NCI-H345 treated with DMSO at 0.1 percent for 48 hours (cell line): ENCODE data around the gene MYCBPAP.
A peak's percentile ranks its signal among the peaks of the same experiment; 100 is the strongest.
"Not testable (repeated sequence)": the region's sequence is repeated elsewhere in the genome, so short reads cannot be mapped to it uniquely, and the experiment has no call there.

Experiments used
- DNase-seq: peaks from one replicate; lab custom pipeline; 2025; ENCODE audit not compliant: unreplicated experiment; lab: John Stamatoyannopoulos, UW

The MYCBPAP gene

DNA sequence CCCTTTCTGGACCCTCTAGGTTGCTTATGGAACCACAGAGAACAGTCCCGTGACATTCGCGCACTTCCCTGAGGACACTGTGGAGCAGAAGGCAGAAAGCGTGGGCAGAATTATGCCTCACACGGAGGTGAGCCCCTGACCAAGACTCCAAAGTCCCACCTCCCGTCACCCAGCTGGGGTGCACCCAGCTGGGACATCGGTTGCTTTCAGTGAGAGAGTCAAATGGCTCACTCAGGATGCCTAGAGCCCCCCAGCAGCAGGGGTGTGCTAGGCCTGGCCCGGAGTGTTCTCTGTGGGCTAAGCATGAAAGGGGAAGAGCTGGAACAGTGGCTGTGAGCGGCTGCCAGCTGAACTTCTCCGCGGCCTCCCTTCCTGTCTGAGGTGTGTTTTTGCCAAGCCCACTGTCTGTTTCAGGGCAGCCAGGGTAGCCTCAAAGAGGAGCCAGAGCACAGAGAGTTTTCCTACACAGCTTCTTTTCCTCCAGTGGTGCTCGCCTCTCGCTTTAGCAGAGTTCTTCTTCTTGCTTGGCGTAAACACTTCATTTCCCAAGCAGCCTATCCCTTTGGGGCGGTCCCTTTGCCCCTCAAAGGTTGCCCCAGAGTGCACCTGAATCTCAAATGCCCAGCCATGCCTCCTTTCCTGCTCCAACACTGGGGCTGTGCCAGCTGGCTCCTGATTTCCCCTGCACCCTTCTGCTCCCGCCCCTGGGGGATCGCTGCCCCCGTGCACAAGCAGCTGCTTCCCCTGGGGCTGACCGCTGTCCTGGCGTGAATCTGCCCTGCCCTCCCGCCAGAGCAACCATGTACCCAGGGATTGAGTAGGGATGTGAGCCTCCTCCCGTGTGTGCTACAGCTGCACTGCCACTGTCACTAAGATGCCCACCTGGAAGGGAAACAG is 37.0 kb upstream of the MYCBPAP start:
- no peak for DNase-seq

DNA sequence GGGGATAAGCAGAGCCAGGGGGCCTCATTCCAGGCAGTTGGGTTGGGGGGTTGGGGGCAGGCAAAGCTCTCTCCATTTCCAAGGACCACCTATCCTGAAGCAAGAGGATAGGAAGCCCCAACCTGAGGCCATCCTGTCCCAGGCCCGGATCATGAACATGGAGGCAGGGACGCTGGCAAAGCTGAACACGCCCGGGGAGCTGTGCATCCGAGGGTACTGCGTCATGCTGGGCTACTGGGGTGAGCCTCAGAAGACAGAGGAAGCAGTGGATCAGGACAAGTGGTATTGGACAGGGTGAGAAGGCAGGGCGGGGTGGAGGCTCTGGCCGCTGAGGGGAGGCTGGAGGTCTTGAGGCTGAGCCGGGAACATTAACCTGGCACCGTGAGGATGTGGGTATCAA is 36.0 kb upstream of the MYCBPAP start:
- no peak for DNase-seq

DNA sequence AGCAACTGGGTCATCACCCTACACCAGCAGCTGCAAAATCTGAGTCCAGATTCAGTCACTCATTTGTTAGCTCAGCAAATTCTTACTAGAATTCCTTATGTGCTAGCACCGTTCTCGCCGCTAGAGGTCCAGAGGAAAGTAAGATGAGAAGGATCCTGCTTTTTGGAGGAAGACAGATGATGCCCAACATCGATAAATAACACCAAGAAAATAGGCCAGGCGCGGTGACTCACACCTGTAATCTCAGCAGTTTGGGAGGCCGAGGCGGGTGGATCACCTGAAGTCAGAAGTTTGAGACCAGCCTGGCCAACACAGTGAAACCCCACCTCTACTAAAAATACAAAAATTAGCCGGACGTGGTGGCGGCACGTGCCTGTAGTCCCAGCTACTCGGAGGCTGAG is 35.5 kb upstream of the MYCBPAP start:
- not testable (repeated sequence) for DNase-seq

DNA sequence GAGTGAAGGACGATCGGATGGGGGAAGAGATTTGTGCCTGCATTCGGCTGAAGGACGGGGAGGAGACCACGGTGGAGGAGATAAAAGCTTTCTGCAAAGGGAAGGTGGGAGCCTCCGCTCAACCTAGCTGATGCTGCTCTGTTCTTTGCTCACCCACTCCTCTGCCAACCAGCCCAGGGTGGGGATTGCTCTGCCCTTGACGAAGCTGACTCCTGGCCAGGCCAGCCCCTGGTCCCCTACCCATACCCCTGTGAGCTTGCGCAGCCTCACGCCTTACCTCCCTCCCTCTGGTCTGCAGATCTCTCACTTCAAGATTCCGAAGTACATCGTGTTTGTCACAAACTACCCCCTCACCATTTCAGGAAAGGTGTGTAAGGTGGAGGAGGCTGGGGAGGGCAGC is 34.3 kb upstream of the MYCBPAP start:
- no peak for DNase-seq

DNA sequence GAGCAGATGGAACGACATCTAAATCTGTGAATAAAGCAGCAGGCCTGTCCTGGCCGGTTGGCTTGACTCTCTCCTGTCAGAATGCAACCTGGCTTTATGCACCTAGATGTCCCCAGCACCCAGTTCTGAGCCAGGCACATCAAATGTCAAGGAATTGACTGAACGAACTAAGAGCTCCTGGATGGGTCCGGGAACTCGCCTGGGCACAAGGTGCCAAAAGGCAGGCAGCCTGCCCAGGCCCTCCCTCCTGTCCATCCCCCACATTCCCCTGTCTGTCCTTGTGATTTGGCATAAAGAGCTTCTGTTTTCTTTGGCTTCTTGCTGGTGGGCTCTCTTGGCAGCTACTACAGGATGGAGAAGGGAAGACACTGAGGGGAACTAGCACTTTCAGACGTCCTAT is 33.7 kb upstream of the MYCBPAP start:
- no peak for DNase-seq

DNA sequence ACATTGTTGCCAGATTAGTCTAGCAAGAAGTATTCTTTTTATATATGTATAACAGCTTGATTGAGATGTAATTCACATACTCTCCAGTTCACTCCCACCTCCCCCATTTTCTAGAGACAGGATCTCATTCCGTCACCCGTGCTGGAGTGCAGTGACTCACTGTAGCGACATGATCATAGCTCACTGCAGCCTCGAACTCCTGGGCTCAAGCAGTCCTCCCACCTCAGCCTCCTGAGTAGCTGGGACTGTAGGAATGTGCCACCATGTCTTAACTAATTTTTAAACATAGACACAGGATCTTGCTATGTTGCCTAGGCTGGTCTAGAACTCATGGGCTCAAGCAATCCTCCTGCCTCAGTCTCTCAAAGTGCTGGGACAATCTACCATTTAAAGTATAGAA is 32.9 kb upstream of the MYCBPAP start:
- DNase-seq, result no peak

DNA sequence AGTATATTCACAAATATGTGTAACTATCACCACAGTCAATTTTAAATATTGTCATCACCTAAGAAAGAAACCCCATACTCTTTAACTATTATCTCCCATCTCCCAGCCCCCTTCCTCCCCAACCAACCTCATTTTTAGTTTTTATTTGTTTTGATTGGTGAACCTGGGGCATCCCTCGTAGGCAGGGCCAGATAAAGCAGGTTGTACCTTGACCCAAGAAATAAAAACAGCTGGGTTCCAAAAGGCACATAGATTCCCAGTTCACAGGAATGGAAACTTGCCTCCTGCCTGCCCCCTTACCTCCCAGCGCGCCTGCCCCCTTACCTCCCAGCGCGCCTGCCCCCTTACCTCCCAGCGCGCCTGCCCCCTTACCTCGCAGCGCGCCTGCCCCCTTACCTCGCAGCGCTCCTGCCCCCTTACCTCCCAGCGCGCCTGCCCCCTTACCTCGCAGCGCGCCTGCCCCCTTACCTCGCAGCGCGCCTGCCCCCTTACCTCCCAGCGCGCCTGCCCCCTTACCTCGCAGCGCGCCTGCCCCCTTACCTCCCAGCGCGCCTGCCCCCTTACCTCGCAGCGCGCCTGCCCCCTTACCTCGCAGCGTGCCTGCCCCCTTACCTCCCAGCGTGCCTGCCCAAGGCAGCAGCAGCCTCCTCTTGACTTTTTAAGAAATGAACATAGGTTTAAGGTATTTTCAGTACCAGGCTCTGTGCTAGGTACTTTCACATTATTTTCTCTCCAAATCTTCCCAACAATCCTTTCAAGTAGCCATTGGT is 32.3 kb upstream of the MYCBPAP start:
- DNase-seq, result not testable (repeated sequence)

DNA sequence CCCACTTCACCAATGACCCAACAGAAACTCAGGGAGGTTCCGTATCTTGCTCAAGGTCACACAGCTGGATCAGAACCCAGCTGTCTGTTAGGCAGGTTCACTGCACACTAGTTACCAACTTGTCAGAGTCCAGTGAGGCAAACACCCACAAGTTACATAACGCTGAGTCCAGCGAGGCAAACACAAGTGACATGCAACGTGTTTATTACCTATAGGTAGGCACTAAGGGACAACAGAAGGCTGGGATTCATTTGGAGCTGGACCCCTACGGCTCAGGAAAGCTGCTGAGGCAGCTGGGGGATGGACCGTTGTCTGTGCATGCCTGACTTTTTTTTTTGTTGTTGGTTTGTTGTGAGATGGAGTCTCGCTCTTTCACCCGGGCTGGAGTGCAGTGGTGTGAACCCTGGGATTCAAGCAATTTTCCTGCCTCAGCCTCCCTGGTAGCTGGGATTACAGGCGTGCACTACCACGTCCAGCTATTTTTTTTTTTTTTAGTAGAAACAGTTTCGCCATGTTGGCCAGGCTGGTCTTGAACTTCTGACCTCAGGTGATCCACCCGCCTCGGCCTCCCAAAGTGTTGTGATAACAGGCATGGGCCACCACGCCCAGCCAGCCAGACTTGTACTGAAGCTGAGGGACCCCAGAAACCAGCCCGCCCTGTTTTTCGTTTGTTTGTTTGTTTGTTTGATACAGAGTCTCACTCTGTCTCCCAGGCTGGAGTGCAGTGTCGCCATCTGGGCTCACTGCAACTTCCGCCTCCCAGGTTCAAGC is 31.5 kb upstream of the MYCBPAP start:
- no peak for DNase-seq

DNA sequence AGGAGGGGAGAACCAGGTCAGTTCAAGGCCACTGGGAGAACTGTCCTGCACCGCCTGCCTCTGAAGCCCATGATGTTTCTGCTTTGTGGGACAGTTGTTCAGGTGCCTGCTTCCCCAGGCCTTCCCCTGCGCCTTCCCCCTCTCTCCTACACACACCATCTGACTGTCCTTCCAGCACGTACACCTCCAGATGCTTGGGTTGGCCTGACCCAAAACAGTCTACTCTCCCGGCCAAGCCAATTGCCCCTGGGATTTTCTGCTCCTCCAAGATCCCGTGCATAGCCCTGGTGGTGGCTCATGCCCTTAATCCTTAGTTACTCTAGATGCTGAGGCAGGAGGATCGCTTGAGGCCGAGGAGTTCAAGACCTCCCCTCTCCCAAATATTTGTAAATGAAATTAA is 30.3 kb upstream of the MYCBPAP start:
- DNase-seq, result no peak

DNA sequence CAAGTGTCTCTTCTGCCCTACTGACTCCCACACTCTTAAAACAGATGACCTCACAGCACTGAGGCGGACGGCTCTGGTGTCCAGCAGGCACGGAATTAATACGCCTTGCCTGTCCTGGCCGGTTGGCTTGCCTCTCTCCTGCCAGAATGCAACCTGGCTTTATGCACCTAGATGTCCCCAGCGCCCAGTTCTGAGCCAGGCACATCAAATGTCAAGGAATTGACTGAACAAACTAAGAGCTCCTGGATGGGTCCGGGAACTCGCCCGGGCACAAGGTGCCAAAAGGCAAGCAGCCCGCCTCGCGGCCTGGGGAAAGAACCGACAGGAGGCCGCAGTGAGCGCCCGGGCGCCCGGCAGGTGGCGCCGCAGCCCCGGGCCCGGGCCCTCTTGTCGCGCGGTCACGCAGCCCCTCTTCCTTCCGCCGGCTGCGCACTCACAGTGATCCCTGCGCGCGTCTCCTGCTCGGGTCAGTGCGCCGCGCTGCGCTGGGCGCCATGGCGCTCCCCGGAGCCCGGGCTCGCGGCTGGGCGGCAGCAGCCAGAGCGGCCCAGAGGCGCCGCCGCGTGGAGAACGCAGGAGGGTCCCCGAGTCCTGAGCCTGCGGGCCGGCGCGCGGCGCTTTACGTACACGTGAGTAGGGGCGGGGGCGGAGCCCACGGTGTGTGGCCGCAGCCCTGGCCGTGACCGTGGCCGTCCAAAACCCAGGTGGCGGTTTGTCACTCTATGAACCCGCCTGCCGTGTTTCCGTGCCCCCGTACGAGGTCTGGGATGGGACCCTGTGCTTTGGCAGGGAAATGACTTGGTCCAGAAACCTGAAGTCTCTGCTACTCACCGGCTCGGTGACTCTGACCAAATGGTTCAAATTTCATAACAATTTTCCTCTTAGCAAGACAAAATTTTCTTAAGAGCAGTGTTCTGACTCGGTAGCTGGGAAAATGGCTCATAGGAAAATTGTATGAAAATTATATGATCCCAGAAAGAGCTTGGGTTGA is 29.6 kb upstream of the MYCBPAP start, which contains the start of gene RSAD1:
Gene RSAD1 (plus strand): TSS at position 470 of the 991 bp plus-strand sequence. CDS start 25 bp downstream, at position 495.
- peak; percentile 58 for DNase-seq

DNA sequence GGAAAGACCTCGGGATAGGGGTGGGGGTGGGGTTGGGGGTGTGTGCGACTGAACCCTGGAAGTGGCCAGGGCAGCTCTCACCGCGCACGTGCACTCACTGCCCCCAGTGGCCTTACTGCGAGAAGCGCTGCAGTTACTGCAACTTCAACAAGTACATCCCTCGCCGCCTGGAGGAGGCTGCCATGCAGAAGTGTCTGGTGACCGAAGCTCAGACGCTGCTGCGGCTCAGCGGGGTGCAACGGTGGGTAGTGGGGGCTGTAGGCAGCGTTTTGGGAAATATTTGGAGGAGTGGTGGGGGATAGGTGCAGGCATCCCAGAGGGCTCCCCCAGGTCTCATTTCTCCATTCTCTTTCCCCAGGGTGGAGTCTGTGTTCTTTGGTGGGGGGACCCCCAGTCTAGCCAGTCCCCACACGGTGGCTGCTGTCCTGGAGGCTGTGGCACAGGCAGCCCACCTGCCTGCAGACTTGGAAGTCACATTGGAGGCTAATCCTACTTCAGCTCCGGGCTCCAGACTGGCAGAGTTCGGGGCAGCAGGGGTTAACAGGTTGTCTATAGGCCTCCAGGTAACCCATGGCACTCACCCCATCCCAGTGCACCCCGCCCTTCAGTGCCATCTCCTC is 28.6 kb upstream of the MYCBPAP start:
- DNase-seq, result peak; percentile 55

DNA sequence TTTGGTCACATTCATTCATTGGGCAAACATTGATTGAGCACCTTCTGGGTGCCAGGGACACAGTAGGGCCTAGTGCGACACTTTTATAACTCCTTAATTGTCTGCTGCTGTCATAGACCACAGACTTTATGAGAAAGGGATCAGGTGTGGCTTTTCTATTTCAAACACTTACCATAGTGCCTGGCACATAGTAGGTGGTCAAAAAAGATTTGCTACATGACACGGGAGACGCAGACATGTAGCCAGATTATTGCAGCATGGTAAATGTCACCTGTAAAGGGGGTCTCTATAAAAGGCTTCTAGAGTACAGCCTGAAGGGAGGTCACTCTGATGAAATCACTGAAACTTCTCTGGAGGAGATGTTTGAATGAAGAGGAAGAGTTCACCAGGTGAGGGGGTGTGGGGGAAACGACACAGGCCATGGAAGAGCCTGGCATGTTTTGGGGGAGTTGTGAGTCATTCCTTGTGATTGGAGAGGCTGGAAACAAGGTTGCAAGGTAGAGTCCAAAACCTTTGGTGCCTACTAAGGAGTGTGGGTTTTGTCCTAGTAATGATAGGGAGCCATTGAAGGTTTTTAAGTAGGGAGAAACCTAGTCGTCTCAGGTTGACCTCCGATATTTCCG is 28.0 kb upstream of the MYCBPAP start:
- DNase-seq, result no peak

DNA sequence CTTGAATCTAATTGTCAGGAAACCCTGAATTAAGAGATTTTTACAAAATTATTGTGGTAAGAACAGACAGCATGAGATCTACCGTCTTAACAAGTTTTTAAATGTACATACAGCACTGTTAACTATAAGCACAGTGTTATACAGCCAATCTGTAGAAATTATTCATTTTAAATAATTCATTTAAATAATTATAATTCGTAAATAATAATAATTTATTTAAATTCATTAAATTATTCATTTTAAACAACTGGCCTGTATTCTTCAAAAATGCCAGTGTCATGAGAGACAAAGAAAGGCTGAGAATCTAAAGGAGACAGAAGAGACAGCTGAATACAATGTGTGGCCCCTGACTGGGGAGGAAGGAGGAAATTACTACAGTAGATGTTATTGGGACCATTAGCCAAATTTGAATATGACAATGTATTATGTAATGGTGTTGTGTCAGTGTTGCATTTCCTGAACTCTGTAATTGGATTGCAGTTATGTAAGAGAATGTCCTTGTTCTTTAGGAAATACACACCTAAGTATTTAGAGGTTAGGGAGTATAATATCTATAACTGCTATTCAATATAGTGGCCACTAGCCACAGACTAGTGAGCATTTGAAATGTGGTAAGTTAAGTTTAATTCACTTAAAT is 27.3 kb upstream of the MYCBPAP start:
- no peak for DNase-seq

DNA sequence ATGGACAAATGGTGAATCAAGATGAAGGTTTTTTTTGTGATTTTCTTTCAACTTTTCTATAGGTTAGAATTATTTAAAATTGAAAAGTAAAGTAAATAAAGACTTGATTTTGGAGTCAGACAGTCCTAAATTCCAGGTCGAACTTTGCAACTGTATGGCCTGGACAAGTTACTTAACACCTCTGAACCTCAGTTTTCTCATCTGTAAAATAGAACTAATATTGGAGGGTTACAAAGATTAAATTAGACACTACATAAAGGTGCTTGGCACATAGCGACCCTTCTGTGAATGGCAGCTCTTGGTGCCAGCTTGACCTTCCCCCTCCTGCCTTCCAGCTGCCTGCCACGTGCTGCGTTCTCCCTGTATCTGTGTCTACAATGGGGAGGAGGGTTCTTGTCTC is 26.6 kb upstream of the MYCBPAP start:
- no peak for DNase-seq

DNA sequence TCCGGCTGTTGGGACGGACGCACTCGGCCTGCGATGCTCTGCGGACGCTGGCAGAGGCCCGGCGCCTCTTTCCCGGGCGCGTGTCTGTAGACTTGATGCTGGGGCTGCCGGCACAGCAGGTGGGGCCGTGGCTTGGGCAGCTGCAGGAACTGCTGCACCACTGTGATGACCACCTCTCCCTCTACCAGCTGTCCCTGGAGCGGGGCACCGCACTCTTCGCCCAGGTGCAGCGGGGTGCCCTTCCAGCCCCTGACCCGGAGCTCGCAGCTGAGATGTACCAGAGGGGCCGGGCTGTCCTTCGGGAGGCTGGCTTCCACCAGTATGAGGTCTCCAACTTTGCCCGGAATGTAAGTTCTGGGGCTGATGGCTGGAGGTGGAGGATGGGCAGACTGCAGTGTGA is 26.1 kb upstream of the MYCBPAP start:
- DNase-seq, result no peak

DNA sequence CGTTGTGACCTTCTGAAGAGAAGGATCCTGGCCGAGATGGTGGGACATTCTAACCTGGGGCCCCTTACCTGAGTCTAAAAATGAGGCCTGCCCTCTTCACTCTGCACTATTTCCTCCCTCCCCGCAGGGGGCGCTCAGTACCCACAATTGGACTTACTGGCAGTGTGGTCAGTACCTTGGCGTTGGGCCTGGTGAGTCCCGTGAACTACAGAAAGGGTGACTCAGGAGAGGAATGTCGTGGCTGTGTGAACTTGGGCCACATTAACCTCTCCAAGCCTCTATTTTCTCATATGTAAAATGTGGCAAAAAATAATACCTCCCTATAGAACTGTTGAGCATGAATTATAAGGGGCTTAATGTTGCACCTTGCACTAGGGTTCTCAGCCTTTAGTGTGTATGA is 25.7 kb upstream of the MYCBPAP start:
- peak; percentile 32 for DNase-seq

DNA sequence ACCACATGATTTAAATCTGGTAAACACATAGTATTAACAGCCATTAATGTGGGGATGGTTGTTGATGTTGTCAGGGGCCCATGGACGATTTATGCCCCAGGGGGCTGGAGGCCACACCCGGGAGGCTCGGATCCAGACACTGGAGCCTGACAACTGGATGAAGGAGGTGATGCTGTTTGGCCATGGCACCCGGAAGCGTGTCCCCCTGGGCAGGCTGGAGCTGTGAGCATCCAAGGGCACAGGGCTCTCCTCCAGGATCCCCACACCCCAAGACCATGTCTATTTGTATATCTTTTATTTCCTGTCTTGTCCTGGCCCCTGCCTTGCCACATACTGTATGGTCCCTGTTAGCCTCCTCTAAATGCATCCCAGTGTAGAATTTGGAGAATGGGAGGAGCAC is 25.0 kb upstream of the MYCBPAP start:
- DNase-seq, result no peak

DNA sequence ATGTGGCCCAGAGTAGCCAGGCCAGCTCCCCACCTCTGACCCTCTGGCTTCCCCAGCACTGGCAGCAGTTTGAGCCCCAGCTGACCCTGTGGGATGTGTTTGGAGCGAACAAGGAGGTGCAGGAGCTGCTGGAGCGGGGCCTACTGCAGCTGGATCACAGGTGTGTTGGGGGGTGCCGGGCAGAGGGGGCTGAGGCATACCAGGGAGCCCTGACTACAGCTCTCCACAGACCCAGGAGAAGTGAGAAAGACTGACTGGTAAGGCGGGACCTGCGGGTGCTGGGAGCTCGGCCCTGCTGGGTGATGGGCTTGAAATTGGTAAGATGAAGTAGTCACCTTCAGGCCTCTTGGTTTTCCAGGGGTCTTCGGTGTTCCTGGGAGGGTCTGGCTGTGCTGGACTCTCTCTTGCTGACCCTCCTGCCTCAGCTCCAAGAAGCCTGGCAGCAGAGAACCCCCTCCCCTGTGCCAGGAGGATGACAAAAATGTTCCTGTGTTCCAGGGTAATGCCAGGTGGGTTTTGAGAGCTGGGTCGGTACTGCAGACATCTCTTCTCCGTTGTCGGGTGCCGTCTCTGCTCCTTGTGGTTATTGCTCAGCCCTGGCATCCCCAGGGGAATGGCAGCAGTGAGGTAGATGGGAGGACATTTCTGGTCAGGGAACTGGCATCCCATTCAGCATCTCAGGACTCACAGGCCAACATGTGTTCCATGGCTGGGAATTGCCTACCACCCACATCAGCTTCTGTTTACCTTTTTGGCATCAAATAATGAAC is 23.7 kb upstream of the MYCBPAP start:
- no peak for DNase-seq
